Stimulated activated naive CD4-positive, alpha-beta T cell (primary cell): ENCODE results near the gene MYO1D.

Experiments used
- DNase-seq, 6 experiments: peaks; one replicate each; lab custom pipeline; 2025; lab: John Stamatoyannopoulos, UW

The MYO1D gene

DNA sequence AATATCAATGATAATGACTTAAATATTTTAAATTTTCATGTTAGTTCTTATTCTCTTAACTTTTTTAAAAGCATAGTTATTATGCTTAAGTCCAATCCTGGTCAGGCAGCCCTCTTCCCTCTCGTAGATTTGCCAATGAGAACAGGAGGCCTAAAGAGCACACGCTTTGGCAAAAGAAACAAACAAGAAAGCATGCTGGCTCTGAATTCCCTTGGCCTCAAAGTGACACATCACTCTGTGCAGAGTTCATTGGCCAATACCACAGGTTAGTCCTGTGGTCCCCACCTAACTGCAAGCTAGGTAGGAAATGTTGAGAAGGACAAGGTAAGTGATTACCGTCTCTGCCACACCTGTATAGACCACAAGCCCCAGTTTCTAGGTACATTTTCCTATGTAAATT is 61.5 kb downstream of the MYO1D start:
- DNase-seq, result no peak

DNA sequence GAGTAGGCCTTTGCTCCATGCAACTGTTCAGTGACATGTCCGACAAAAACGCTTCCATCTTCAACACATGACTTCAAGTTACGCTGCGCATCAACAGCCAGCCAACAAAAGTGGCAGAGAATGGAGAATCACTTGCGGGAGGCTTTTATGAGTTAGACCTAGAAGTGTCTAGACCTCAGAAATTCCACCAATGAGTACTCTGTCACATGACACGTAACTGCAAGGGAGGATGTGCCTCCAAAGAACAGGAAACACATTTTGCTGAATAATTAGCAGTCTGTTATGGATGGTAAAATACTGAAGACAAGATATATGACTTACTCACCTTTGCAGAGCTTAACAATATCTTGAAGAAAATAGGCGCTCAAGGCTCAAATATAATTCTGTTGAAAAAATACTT is 62.1 kb downstream of the MYO1D start:
- DNase-seq, result no peak

DNA sequence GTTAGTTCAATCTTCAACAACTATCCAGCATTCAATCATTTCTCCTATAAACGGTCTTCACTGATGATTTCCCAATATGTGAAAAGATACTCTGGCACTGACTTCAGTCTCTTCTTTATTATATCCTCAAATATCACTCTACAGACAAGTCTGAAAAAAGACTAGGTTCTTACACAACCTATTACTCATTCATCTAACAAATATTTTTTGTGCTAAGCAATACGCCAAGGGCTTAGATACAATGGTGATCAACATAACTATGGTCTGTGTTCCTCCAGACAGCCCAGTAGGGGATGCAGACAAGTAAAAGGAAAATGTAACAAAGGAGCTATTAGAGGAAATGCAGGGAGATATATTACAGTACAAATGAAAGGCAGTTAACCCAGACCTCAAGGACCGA is 63.9 kb downstream of the MYO1D start:
- no peak for DNase-seq

DNA sequence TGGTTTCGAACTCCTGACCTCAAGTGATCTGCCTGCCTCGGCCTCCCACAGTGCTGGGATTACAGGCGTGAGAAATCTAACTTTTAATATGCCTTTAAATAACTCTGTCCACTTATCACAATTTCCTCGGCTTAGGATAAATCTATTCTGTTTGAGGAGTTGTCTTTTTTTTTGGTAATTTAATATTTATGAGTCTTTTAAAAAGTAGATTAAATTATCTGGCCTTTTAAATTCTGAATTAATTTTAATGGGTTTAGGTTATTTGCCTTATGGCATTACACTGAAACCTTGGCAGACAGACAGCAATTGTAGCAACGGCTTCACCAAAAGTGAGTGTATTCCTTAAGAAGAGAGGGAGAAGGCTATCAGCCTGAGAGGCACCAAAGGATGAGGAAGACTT is 66.2 kb downstream of the MYO1D start:
- DNase-seq, result no peak

DNA sequence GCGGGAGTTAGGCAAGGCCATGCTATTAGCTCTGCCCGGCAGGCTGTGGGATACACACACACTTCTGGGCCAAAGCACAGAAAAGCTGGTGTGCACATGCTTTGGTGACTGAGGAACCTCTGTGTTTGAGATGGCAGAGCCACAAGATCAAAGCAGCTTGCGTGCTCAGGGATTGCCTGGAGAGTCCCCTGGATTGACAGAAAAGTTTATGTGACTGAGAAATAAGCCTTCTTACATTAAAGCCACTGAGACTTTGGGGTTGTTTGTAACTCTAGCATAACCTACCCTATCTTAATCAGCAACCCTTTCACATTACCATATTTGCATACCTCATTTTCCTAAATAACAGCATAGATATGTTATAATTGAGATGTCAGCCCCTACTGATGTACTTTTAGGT is 69.3 kb downstream of the MYO1D start:
- DNase-seq, result no peak

DNA sequence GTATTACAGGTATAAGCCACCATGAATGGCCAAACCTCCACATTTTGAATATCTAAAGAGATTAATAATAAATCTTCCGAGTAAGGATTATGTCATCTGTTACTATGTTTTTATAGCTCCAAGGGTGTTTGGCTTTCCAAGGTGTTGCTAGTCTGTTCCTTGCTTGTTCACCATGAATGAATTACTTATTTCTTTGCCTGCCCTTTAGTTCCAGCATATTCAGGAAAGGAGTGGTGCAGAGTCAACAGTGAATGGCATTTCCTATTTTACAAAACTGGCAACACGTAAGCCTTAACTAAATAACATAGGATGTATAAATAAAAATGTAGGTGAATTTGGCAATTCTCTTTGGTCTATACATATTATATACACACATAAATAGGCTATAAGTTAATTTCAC is 70.3 kb downstream of the MYO1D start:
- DNase-seq, result no peak

DNA sequence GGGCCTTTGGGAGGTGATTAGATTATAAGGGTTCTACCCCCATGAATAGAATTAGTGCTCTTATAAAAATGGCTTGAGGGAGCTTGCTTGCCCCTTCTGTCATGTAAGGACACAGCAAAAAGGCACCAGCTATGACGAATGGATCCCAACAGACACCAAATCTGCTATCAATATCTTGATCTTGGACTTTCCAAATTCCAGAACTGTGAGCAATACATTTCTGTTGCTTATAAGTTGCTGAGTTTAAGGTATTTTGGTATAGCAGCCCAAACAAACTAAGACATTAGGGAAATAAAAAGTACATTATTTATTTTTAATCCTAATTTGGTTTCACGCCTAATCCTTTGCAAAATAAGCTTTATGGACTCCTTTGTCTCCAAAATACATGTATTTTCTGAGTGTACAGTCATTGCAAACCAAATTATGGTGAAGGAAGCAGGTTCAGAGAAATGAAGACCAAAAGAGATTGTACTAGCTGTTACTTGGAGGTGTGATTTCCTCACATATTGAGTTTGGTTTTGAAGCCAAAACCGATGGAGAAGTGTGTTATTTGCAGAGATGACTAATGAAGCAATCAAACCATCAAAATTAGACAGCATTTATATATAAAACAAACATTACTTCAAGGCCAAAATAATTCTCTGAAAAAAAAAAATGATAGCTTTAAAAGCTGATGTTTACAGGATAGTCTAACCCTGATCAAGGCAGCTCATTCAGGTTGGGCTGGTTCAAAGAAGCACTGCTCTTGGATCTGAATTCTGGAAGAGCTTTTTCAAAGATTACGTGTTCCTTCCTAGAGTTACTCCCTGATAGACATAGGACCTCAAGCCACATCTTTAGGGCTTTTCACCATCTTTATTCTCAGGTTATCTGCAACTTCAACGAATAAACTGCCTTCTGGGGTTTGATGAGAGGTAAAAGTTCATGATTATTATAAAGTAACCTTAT is 71.6 kb downstream of the MYO1D start:
- DNase-seq, result no peak

DNA sequence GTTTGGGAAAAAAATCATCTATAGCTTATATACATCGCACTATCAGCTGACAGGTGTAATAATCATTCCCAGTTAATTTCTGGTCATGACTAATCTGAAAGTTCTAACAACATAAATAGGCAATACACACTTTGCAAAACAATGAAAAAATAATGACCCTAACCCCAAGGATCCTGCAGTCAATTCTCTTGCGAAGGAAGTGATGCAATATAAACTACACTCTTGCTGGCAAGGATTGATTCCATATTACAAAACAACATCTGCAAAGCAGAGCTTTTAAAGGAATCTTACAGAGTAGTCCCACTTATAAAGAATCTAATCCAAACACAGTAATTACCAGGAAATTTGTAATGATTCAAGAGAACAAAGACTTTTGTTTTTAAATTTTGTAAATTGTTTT is 73.4 kb downstream of the MYO1D start:
- DNase-seq, result no peak

DNA sequence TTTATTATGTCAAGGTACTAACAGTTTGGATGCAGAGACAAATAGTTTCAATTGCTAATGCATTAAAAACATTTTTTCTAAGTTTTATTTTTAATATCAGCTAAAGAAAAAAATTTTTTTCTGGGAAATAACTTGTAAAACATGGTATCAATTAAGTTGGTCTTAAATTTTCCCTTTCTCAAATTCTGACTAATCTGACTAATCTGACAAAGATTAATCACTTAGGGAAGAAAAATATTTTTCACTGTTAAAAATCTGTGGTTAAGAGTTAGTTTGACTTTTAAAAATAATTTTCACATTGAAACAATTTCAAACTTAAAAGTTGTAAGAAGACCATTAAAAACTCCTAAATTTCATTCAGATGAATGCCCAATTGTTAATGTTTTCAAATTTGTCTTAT is 74.6 kb downstream of the MYO1D start:
- DNase-seq, result no peak

DNA sequence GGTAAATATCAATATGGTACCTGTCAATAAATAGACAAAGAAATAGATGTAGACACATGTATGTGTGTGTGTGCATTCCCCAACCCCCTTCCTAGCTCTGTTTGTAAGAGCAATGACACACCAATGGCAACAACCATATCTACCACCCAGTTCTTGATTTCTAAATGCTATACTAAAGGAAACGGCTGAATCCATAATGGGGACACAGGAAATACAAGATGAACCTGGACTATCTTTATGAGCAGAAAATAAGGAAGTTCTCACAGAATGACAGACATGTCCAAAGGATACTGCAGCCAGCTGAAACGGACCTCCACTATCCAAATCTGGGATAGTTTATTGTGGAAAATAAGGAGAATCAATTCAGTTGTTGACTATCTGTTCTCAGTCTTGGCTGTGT is 75.3 kb downstream of the MYO1D start:
- no peak for DNase-seq

DNA sequence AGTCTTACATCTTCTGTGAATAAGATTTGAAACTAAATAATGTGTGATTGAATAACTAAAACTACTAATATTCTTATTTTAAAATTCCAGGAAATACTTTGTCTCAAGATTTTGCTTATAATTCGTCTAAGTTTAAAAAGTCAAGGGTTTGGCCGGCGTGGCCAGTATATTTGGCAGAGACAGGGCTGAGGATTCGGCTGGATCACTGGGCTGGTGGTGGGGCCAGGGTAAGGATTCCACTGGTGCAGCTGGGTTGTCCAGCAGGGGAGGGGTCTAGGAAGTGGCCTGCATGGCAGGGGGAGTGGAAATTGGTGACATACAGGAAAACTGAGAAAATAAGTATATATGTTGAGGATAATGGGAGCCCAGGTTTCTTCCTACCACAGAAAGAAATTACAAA is 75.7 kb downstream of the MYO1D start:
- no peak for DNase-seq

DNA sequence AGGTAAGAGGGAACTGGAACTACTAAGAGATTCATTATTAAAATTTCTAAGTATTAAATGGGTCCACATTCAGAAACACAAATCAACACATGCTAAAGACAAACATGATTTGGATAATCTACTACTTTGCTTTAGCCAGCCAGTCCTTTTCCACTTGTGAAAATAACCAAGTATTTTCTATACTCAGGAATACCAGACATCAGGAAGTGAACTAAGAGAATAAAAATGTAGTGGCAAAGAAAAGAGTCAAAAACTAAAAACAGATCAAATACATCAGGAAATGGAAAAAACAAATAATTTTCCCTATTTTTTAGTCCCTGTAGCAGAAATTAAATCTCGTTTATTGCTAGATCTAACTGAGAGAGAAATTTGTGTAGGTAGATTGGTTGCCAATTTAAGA is 78.0 kb downstream of the MYO1D start:
- no peak for DNase-seq

DNA sequence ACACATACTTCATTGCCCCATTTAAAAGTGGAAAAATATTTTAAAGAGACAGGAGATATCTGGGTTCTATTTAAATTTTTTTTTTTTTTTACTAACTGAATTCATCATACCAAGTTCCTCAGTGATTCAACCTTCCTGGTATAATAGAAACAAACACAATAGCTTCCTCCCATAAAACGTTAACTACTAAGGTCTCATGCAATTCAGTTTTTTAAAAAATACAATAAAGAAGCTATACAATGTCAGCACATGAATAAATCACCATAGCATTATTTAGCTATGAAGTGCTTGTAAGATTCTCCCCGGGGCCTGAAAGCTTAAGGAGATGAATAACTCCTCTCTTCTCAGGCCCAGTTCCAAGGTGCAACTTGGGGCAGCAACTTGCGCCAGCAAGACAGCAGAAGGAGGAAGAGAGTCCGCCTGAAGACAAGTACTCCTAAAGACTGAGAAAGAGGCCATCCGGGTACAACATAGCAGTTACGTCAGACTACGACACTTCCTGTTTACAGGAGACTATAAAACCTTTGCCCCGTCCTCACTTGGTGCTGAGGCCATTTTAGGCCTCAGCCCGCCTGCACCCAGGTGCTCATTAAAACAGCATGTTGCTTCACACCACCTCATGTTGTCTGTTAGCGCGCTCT is 81.5 kb downstream of the MYO1D start:
- no peak for DNase-seq

DNA sequence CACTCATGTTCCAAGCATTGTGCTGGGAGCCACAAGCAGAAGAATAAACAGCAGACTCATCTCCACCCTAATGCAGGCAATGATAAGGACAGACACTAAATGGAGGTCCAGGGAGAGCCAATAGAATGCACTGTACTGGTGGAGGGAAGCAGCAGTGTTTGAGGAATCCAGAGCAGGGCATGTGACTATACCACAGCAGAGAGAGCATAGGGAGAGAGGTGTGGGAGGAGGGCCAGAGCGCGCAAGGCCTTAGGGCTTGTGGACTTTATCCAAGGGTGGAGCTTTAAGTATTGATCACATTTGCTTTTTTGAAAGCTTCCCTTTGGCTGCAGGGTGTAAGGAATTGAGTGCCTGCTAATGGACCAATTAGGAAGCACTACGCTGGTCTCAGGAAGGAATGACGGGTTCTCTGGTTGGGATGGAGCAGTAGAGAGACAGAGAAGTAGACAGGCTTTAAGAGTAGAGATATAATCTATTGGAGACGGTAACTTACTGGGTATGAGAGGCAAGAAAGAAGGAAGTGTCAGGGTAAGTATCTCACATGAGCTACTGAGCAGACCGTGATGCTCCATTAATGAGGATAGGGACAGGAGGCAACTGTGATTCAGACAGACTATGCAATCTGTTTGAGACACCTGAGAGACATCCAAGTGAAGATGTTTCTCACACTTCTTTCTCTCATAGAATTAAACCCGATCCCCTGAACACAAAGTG is 82.2 kb downstream of the MYO1D start:
- no peak for DNase-seq

DNA sequence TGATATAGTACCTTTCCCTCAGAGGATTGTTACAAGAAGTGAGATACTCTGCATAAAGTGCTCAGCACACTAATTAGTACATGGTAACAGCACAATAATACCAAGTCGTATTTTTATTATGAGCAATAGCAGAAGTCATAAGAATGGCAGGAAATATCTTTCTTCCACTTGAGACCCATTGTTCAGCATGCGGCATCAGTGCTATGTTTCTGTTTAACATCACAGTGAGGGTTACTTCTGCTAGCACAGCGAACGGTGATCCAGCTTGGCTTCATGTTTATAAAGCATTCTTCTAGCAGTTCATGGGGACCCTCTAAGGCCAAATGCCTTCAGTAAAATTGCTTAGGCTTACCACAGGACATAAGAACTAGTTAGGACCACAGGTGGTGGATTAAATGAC is 83.1 kb downstream of the MYO1D start:
- no peak for DNase-seq

DNA sequence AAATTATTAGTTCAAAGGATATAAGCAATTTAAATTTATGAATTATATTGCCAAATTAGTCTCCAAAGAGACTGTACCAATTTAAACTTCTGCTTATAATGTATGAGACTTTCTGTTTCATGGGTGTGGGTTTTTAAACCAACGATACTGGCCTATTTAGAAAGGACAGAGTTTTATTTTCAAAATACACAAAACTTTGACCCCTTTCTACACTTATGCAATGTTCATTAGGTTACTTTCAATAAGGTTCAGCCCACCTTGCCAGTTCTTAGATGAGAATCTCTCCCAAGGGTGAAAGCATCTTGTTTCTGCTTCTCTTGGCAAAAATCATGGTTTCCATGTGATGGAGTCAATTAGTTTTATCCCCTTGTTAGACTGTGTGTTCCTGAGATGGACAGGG is 84.7 kb downstream of the MYO1D start:
- no peak for DNase-seq

DNA sequence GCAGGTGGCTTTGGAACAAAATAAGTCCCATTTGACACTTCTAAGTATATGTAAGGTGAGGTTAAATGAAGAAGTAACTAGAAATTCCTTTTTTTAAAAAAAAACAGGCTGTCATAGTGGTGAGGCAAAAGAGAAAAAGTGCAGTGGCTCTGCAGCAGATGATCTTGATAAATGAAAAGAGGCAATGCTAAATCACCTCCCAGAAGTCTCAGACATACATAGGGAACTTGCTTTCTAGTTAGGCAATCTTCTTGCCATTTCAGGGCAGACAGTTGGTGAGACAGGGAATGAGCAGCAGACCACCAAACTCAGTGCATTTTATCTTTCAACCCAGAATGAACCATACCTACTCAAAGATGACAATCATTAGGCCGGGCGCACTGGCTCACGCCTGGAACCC is 90.8 kb downstream of the MYO1D start:
- no peak for DNase-seq

DNA sequence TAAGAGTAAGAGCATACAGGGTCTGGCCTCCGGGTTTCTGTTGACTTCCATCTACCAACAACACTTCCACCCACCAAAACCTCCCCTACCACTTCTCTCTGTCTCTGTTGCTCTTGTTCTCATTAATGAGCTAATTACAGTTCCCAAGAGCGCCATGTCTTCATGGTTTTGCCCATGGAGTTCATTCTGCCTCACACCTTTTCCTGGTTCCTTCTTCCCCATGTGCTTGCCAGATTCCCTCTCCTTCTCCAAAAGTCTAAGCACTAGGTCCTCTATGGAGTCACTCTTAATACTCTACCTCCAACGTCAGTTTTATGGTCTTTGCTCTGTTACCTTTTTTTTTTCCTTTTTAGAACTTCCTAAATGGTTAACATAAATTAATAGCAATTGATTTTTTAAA is 92.8 kb downstream of the MYO1D start:
- no peak for DNase-seq

DNA sequence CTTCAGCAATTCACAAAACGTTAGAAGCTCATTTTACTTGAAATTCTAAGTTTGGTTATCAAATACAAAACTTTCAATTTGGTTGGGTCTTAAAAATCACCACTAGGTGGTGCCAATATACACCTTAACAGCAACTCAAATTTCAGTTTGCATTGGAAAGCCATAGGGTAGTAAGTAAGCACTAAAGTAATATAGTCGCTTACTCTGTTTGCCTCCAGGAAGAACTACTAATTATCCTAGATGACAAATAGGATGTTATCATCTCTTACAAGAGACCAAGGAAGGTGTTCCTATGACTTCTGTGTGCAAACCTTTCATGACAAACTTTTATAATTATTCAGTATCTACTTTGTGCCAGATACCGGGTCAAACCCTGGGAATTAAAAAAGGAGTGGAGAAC is 93.3 kb downstream of the MYO1D start:
- peak in 3 of 6 experiments; percentile 12 to 60 (median 49) for DNase-seq

DNA sequence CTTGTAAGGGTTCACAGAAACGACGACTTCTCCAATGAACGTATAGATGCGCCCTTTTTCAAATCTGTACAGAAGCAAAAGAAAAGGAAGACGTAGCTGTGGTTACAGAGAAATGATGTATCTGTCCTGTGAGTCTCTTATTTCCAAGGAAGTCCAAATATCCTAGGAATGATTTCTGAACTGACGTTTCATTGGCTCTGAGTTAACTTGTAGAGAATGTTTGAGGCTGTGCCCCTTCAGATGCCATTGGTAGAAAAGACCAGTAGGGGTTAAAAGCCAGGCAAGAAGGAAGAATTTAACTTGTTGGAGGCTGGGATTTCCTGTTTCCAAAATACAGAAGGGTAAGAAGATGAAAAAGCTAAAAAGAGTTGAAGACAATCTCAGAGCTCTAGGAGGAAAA is 96.2 kb downstream of the MYO1D start:
- no peak for DNase-seq

DNA sequence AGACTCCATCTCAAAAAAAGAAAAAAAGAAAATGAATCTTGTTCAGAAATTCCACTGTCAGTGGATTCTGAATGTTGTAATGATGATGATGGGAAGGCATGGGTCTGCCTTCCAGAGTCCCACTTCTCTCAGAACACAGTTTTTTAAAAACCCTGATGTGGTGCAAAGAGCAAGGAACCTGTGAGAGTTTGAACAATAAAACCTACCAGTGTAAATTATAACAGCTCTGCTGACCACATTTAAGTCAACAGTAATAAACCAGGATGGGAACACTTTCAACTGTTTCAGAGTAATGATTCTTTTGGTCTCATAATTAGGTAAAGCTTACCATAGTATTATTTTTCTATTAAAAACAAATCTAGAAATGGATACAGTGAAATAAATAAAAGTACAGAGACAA is 99.0 kb downstream of the MYO1D start:
- no peak for DNase-seq

DNA sequence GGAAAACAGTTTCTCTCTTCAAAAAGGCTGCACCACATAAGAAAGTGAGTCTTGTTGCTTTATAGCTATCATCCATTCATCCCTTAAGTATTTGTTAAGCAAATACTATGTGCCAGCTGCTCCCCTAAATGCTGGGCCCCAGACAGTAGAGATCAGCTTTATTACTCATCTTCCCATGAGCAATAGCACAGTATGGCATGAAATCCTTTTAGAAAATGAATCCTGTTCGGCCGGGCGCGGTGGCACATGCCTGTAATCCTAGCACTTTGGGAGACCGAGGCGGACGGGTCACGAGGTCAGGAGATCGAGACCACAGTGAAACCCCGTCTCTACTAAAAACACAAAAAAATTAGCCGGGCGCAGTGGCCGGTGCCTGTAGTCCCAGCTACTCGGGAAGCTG is 99.5 kb downstream of the MYO1D start:
- DNase-seq, result no peak

DNA sequence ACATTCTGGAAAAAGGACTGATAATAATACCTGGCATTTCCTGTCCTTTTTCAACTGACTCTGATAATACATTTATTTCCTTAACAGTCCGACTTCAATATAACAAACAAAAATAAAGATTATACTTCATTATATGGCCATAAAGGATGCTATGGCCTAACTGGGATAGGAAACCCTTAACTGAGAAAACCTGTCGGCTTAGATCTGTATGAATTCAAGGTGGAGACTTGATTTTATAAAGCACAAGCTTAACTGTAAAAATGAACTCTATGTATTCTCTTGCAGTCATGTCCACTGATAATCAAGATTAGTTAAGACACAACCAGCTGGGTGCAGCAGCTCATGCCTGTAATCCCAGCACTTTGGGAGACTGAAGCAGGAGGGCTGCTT is 102.2 kb downstream of the MYO1D start:
- DNase-seq, result no peak
